SK-MEL-5 (cell line): ENCODE data around the gene MAPK1. TPM values are rescaled to one million over a fixed set of nuclear protein-coding genes. Genes with fewer than 3 reads are reported as not detected.
"Not testable (repeated sequence)": the region's sequence is repeated elsewhere in the genome, so short reads cannot be mapped to it uniquely, and the experiment has no call there.

ENCODE experiments used
- DNase-seq: peaks from one replicate; pipeline ENCODE4 v3.0.0-alpha.2; 2016; ENCODE audit warnings: low read depth, low spot score
- in situ Hi-C: cut with HindIII; loops from 2 replicates; pipeline ENCODE4 v1.10.0; 2016; ENCODE audit warnings: low sequenced_read_pairs, high pct_unique_total_duplicates, low pct_unique_long_range_greater_than_20kb
- total RNA-seq: library from RNA; depleted of rRNA; stranded (reverse); fragments of >200 nt; shearing (Covaris generic); gene quantifications from 2 replicates; pipeline ENCODE4 v1.2.3, GENCODE V29; 2014

The MAPK1 gene
- total RNA-seq, 1 experiment from 2014 or later: 84.3 TPM

- in situ Hi-C loops: no loop called here
- no peak for DNase-seq
Measured at GRCh38 chr22:21758091-21758864, 109.2 kb downstream of the MAPK1 start.

- DNase-seq: no peak
- in situ Hi-C loops: no loop called here
Measured at GRCh38 chr22:21755851-21756284, 111.6 kb downstream of the MAPK1 start.

DNA sequence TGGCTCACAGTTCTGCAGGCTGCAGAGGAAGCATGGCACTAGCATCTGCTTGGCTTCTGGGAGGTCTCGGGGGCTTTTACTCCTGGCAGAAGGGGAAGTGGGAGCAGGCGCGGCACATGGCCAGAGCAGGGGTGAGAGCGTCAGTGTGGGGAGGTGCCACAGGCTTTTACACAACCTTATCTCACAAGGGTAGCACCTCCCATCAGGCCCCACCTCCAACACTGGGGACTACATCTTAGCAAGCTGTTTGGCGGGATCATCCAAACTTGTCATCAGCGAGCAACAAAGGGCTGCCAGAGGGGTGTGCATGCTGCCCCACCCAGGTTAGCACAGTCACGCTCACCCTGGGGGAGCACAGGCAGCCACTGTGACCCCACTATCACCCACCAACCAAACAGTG lies 112.9 kb downstream of the MAPK1 start:
- DNase-seq: no peak
- in situ Hi-C loops: no loop called here

DNA sequence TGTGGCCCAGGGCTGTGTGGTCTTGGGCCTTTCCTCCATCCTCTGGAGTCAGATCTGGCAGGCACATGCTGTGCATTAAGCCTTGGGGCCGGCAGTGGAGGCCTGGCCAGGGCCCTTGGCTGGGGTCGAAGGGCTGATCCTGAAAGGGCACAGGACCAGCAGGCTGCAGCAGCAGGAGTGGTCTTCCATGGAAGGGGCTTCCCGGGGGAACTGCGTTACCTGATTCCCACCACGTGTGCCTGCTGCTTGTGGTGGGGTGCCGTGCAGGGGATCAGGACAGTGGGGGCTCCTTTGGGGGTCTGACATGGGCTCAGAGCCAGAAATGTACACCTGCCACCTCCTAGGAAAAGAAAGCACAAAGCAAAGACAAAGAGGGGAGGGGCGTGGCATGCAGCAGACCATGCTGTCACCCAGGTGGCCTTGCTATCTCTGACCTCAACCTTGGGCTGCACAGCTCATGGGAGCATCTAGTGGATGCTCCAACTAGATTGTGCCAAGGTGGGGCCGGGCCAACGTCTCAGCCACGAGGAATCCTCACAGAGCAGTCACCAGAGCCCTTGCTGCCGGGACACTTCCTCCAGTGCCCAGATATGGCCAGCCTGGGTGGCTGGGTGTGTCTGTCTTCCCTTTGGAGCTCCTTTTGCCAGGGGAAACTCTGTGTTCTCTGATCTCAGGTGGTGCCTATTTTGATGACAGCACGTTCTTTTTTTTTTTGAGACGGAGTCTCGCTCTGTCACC lies 113.9 kb downstream of the MAPK1 start:
- no peak for DNase-seq
- in situ Hi-C loops: no loop called here

DNA sequence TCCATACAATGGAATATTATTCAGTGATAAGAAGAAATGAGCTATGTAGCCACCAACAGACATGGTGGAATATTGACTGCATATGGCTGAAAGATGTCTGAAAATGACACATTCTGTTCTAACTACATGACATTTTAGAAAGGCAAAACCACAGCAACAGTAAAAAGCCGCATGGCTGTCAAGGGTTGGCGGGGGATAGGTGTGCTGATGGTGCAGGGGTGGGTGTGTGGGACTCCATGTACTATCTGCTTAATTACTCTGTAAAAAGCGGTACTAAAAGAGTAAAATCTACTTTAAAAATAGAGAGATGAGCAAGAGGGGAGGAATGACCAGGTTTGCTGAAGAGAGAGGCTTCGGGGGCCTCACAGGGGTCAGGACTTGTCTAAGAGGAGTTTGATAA lies 115.2 kb downstream of the MAPK1 start:
- in situ Hi-C loops: no loop called here

GRCh38 chr22:21745948-21746347 lies 121.5 kb downstream of the MAPK1 start:
- DNase-seq: no peak
- in situ Hi-C loops: no loop called here

More for the DNA sequence above, 115.2 kb downstream of the MAPK1 start:
- DNase-seq: no peak

GRCh38 chr22:21744917-21745316 lies 122.5 kb downstream of the MAPK1 start:
- in situ Hi-C loops, DNase-seq: not testable (repeated sequence)

GRCh38 chr22:21741790-21742189 lies 125.7 kb downstream of the MAPK1 start:
- in situ Hi-C loops: no loop called here
- no peak for DNase-seq

DNA sequence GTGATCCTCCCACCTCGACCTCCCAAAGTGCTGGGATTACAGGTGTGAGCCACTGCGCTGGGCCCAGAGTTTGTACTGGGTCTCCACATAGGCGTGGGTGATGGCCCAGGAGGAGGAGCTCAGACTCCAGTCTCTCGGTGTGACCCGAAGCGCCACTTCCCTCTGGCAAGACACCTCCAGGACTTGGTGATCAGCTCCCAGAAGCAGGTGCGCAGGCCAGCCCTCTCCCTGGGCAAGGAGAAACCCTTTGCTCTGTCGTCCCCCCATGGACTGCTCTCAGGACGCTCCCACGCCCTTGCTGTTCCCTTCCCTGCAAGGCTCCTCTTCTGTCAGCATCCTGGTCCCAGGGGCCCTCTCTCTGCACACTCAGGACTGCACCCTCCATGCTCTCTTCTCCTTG lies 126.4 kb downstream of the MAPK1 start:
- in situ Hi-C loops: no loop called here
- DNase-seq: no peak

DNA sequence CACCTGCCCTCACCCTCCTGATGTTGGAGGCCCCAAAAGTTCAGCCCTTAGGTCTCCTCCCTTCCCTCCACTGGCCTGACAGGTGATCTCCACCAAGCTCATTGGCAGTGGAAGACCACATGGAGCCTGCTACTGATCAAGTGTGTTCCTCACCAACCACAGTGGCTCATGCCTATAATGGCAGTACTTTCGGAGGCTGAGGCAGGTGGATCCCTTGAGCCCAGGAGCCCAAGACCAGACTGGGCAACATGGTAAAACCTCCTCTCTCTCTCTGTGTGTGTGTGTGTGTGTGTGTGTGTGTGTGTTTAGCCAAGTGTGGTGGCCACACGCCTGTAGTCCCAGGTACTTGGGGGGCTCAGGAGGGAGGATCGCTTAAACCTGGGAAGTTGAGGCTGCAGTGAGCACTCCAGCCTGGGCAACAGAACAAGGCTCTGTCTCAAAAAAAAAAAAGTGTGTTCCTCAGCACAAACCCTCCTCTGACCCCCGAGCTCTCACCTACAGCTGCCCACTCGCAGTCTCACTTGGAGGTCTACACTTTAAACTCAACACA lies 127.5 kb downstream of the MAPK1 start:
- DNase-seq: no peak
- in situ Hi-C loops: no loop called here

DNA sequence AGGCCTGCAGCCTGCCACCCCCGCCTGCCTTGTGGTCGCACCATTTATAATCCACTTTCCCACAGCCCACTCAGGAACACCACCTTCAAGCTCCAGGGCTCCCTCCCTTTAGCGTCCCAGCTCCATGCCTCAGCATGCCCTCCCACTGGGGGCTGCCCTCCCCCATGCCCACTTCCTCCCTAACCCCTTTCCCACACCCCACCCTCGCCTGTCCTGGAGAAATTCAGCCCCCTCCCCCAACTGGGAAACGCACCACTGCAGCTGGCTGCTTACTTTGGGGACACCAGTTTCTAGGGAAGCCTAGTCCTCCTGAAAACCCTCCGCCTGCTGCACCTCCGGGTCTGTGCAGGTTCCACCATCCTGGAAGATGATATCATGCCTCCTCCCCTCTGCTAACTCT lies 128.5 kb downstream of the MAPK1 start:
- in situ Hi-C loops: no loop called here
- DNase-seq: no peak

DNA sequence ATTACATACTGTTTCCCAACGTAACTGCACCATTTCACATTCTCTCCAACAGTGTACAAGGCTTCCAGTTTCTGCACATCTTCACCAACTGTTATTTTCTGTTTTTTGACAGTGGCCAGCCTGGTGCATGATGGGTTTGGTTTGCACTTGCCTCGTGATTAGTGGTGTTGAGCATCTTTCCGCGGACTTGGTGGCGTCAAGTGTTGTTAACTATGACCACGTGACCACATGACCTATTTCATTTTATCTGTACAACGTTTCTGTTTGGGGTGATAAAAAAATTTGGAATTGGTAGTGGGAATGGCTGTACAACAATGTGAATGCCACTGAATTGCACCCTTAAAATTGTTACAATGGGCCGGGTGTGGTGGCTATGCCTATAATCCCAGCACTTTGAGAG lies 129.4 kb downstream of the MAPK1 start:
- in situ Hi-C loops: no loop called here
- DNase-seq: no peak

- in situ Hi-C loops: no loop called here
- DNase-seq: no peak
Measured at GRCh38 chr22:21736948-21737347, 130.5 kb downstream of the MAPK1 start.

DNA sequence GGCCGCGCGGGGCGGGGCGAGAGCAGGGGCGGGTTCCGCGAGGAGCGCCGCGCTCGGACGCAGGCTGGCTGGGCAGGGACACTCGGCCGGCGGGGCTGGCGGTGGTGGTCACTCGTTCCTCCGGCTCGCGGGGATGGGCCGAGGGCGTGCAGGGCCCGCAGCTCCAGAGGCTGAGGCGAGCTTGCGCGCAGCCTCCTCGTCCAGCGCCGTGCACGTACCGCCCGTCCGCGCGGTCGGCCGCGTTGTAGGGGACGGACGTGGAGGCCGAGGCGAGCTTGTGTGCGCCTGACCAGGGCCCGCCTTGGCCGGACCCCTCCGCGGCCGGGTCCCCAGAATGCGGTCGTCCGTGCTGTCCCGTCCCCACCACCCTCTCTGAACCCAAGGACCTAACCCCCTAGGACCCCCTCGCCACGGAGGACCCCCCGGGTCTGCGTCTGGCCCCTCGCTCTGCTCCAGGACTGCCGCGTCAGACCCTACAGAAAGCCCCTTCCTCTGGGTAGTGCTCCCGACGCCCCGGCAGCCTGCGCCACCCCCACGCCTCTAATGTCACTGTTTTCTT lies 131.3 kb downstream of the MAPK1 start:
- in situ Hi-C loops: no loop called here
- DNase-seq: no peak

DNA sequence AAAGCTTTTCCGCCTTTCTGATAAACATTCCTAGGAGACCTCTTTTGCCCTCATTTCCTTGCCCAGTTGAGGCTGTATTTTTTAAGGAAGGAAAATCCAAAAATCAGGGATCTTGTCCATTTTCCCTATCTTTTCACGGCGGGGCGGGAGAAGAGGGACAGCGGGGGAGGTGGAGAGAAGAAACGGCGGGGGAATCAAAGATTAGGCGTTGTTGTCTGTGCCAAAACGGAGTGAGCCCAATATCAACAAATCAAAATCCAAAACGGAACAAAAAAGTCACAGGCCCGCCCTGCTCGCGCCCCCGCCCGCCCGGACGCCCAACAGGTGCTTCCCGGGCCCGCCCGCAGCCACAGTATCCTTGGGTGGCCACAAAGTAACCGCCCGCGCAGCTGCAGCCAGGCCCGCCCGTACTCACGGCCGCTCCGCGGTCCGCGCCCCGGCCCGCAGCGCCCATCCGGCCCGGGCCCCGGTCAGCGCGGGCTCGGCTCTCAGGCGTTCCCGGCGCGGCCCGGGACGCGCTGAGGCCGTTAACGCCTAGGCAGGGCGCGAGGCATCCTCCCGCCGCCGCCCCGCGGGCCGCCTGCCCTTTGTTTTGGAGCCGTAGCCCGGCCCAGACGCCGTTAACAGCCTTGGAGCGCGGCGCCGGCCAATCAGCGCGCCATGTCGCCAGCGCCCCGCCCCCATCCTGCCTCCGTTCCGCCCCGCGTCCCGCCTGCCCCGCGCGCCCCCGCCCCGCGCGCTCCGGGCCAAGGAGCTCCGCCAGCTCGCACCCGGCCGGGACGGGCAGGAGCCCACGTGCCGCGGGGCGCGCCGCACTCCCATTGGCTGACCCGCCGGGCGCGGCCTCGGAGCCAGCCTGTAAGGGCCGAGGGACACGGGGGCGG lies 132.0 kb downstream of the MAPK1 start, which contains the start of gene YPEL1:
Gene YPEL1, minus strand, starts transcription at position 595 of the 884 bp plus-strand sequence. CDS start 25,050 bp downstream, outside the sequence.
- in situ Hi-C loops: no loop called here
- DNase-seq: peak; percentile 97

DNA sequence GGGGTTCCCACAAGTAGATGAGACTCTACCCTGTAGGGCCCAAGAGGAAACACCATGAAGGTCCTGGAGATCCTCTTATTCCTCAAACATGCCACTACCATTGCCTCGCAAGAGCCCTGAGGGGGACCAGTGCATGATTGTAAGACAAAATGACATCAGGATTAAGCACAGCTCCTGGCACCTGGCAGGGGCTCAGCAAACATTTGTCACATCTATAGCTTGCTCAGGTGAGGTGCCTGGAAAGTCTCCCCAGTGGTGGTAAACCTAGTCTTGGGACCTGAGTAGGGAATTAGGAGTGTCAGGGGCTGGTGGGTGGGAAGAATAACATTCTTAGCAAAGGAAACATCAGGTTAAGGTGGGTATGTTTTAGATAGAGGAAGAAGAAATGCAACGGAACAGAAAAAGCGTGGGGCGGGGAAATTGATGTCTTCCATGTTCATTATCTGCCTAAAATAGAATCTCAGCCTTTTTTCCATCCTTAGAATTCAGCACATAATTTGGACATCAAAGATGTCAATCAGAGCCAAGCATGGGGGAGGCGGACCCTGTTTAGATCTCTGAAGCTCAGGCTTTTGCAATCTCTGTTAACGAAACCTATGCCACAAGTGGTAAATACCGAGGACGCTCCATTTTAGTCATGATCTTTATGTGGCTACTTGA lies 132.8 kb downstream of the MAPK1 start:
- DNase-seq: no peak
- in situ Hi-C loops: no loop called here

GRCh38 chr22:21731503-21731902 lies 135.9 kb downstream of the MAPK1 start:
- no peak for DNase-seq
- in situ Hi-C loops: no loop called here
